ENCODE measurements around the gene NSFL1C. TPM values are rescaled to one million over a fixed set of nuclear protein-coding genes. Genes with fewer than 3 reads are reported as not detected.

Gene NSFL1C
- total and polyA plus RNA-seq, 8 donors, result 23.7 to 43.8 (median 32.7) TPM

- no peak for FAIRE-seq
- no peak overlapping the region for H3K27ac ChIP-seq
- H3K27me3 ChIP-seq, result no peaks in the 10 kb centered on the region
- no peak for TF ChIP-seq CTCF (IDR thresholded peaks at IDR 0.05)
- H3K4me3 ChIP-seq, result no peak overlapping the region
- H3K36me3 ChIP-seq, result no peaks in the 10 kb centered on the region
- DNase-seq, result no peak
- no peak for ATAC-seq
- no peaks in the 10 kb centered on the region for H3K9me3 ChIP-seq
- intact Hi-C loops (cut with DNase I), result no loop called here
- no peaks in the 10 kb centered on the region for H3K4me1 ChIP-seq
Measured at GRCh38 chr20:1417790-1418189, 48.9 kb downstream of the NSFL1C start.

- Histone ChIP-seq H3K9me3 (no peaks in the 10 kb centered on the region), H3K4me3 (no peak overlapping the region), H3K4me1 (no peaks in the 10 kb centered on the region), H3K36me3 (no peaks in the 10 kb centered on the region), H3K27ac (no peak overlapping the region), H3K27me3 (no peaks in the 10 kb centered on the region)
- ATAC-seq (no peak), DNase-seq (no peak), FAIRE-seq (no peak)
- WGBS, 2 donors, result 70 to 71% methylated on average over 5 of the region's 5 CpGs
- TF ChIP-seq CTCF (IDR thresholded peaks at IDR 0.05), result no peak
- intact Hi-C loops (cut with DNase I), result no loop called here
Measured at GRCh38 chr20:1417273-1417672, 49.4 kb downstream of the NSFL1C start.

GRCh38 chr20:1415667-1416468 lies 50.8 kb downstream of the NSFL1C start:
- Histone ChIP-seq H3K36me3 (no peaks in the 10 kb centered on the region), H3K27me3 (no peaks in the 10 kb centered on the region), H3K4me3 (no peak overlapping the region), H3K27ac (no peak overlapping the region), H3K4me1 (no peaks in the 10 kb centered on the region), H3K9me3 (no peaks in the 10 kb centered on the region)
- ATAC-seq, result peak in 1 of 4 donors; percentile 38
- 64 to 72% methylated on average over 8 of the region's 8 CpGs for WGBS, 2 donors
- no peak for DNase-seq
- intact Hi-C loops (cut with DNase I), result no loop called here
- no peak for FAIRE-seq
- TF ChIP-seq CTCF (IDR thresholded peaks at IDR 0.05), result no peak

GRCh38 chr20:1414982-1415381 lies 51.7 kb downstream of the NSFL1C start:
- ATAC-seq (no peak), DNase-seq (no peak)

More at GRCh38 chr20:1414982-1415381, 51.7 kb downstream of the NSFL1C start:
- Histone ChIP-seq H3K4me1 (no peaks in the 10 kb centered on the region), H3K27ac (no peak overlapping the region), H3K4me3 (no peak overlapping the region), H3K27me3 (no peaks in the 10 kb centered on the region), H3K9me3 (no peaks in the 10 kb centered on the region), H3K36me3 (no peaks in the 10 kb centered on the region)
- 44 to 57% methylated on average over 4 of the region's 4 CpGs for WGBS, 2 donors
- intact Hi-C loops (cut with DNase I), result no loop called here
- TF ChIP-seq CTCF (IDR thresholded peaks at IDR 0.05), result no peak
- FAIRE-seq, result no peak

Data from pancreas (tissue), 10 donors.